ENCODE measurements around the gene ZMYM3. TPM values are rescaled to one million over a fixed set of nuclear protein-coding genes. Genes with fewer than 3 reads are reported as not detected.

Gene ZMYM3
- total and polyA plus RNA-seq, 9 of the 15 experiments (the other 6 are each of a cell fraction or from before 2014, with no cell fraction given): 4.3 to 36.3 (median 16.8) TPM

DNA sequence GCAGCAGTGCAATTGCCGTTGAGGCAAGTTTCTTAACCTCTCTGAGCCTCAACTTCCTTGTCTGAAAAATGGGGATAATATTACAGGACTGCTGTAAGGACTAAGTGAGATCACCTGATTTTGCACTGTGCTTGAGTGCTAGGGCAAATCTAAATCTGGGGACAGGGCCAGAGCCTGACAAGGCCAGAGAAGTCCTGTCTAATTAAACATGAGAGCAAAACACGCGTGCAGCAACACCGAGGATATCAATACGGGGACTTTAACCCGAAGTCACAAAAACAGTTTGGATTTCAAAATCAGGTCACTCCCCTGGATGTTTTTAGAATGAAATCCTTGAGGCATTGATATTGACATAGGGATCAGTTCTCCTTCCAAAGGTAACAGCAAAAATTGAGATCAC lies 36.6 kb downstream of the ZMYM3 start:
- intact Hi-C loops (cut with micrococcal nuclease): no loop called here
- H3K27me3 ChIP-seq (ENCODE audit: control insufficient read depth in 2 of 2, insufficient read depth in 2 of 2, low read length in 2 of 2): peaks cover 0 to 36% of the 10 kb centered on the region in 2 experiments; a peak in 4 of 5 replicates
- no peaks in the 10 kb centered on the region for H3K9me1 ChIP-seq (ENCODE audit: control insufficient read depth, insufficient read depth, low read length)
- H3K9ac ChIP-seq (ENCODE audit: insufficient read depth in 1 of 2, low read depth in 2 of 2, low read length in 2 of 2): no peak overlapping the region
- H3K4me1 ChIP-seq (replicated peaks in 1 of 2; ENCODE audit: control insufficient read depth in 2 of 2, insufficient read depth in 2 of 2, low read length in 2 of 2): no peaks in the 10 kb centered on the region; a peak in 1 of 5 replicates
- DNase-seq (ENCODE audit: extremely low read depth in 1 of 4, low spot score in 3 of 4): no peak
- no peak overlapping the region for H3K4me2 ChIP-seq (ENCODE audit: insufficient read depth, low read length)
- no peaks in the 10 kb centered on the region for H3K36me3 ChIP-seq (ENCODE audit: control insufficient read depth, insufficient read depth, low read length)
- no TSS peak for BruUV-seq (replicated peaks)
- TF ChIP-seq POLR2A (conservative IDR thresholded peaks at IDR 0.05) (no peak), TAF9B (IDR thresholded peaks at IDR 0.05; ENCODE audit: partially characterized antibody) (no peak), ZBTB8A (IDR thresholded peaks at IDR 0.05; ENCODE audit: partially characterized antibody) (no peak), KDM1A (IDR thresholded peaks at IDR 0.05) (0 out of 4 replicates have a peak, but pooled peaks of 1 of the 2 experiments have one; percentile 12), ZNF324 (CRISPR knock-in tag; IDR thresholded peaks at IDR 0.05) (no peak), ARHGAP35 (IDR thresholded peaks at IDR 0.05; ENCODE audit: partially characterized antibody) (no peak), TAF1 (IDR thresholded peaks at IDR 0.05; ENCODE audit: control insufficient read depth, extremely low read depth, insufficient read depth, low read length, severe bottlenecking) (no peak), MEF2A (IDR thresholded peaks at IDR 0.05; ENCODE audit: control insufficient read depth, low read depth, low read length) (no peak), NEUROD1 (IDR thresholded peaks at IDR 0.05; ENCODE audit: borderline replicate concordance, low read depth, low read length, partially characterized antibody) (no peak), RBM39 (optimal IDR thresholded peaks at IDR 0.05; ENCODE audit: low read depth, low read length) (no peak), NCOA6 (IDR thresholded peaks at IDR 0.05) (no peak), RBM25 (IDR thresholded peaks at IDR 0.05; ENCODE audit: low read depth, low read length, severe bottlenecking) (peak; percentile 35), ZNF140 (CRISPR knock-in tag; IDR thresholded peaks at IDR 0.05) (no peak), CBX5 (IDR thresholded peaks at IDR 0.05; ENCODE audit: borderline replicate concordance, low read depth) (no peak)
- TF ChIP-seq, protein P1, sequence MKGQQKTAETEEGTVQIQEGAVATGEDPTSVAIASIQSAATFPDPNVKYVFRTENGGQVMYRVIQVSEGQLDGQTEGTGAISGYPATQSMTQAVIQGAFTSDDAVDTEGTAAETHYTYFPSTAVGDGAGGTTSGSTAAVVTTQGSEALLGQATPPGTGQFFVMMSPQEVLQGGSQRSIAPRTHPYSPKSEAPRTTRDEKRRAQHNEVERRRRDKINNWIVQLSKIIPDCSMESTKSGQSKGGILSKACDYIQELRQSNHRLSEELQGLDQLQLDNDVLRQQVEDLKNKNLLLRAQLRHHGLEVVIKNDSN (CRISPR knock-in tag; IDR thresholded peaks at IDR 0.05): no peak
- TF ChIP-seq, protein P2, sequence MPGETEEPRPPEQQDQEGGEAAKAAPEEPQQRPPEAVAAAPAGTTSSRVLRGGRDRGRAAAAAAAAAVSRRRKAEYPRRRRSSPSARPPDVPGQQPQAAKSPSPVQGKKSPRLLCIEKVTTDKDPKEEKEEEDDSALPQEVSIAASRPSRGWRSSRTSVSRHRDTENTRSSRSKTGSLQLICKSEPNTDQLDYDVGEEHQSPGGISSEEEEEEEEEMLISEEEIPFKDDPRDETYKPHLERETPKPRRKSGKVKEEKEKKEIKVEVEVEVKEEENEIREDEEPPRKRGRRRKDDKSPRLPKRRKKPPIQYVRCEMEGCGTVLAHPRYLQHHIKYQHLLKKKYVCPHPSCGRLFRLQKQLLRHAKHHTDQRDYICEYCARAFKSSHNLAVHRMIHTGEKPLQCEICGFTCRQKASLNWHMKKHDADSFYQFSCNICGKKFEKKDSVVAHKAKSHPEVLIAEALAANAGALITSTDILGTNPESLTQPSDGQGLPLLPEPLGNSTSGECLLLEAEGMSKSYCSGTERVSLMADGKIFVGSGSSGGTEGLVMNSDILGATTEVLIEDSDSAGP (CRISPR knock-in tag; IDR thresholded peaks at IDR 0.05): no peak
- no peaks in the 10 kb centered on the region for H4K20me1 ChIP-seq (replicated peaks; ENCODE audit: control insufficient read depth, insufficient read depth, low read length)
- in situ Hi-C loops (cut with MboI): no loop called here
- no peak overlapping the region for H3K27ac ChIP-seq (ENCODE audit: extremely low read depth, low read depth, low read length)
- CTCF ChIA-PET (ENCODE audit: low intra/inter-chr PET ratio): no interaction called here
- no peak overlapping the region for H3K4me3 ChIP-seq
- FAIRE-seq: no peak
- H2AFZ ChIP-seq (ENCODE audit: low read depth, low read length): no peak overlapping the region
- 51% methylated on average over 6 of the region's 6 CpGs for WGBS (ENCODE audit: insufficient coverage, low coverage, missing lambda C conversion rate)
- ATAC-seq: no peak
- H3K9me3 ChIP-seq (replicated peaks; ENCODE audit: control insufficient read depth, insufficient read depth, low read depth, low read length): no peaks in the 10 kb centered on the region
- POLR2A ChIA-PET: interaction anchor here (0.6 kb wide), 1 partner anchor 32 kb away, joined by 3 read pairs; no protein-coding TSS in a partner anchor
- H3K79me2 ChIP-seq (ENCODE audit: control insufficient read depth, insufficient read depth, low read length): no peaks in the 10 kb centered on the region

All from K562 (cell line).